Ishikawa (cell line): ENCODE results near the gene DNASE1L3.

Source experiments
- CEBPB ChIP-seq: IDR thresholded peaks from 2 replicates; pipeline ENCODE4 v1.6.1; 2012
- CREB1 ChIP-seq: IDR thresholded peaks from 2 replicates; pipeline ENCODE4 v1.6.1; 2012; ENCODE audit warnings: low read depth
- EGR1 ChIP-seq: IDR thresholded peaks from 2 replicates; pipeline ENCODE4 v1.6.1; 2012
- EP300 ChIP-seq: IDR thresholded peaks from 2 replicates; pipeline ENCODE4 v1.6.1; 2012; ENCODE audit warnings: borderline replicate concordance
- FOXM1 ChIP-seq: IDR thresholded peaks from 2 replicates; pipeline ENCODE4 v1.6.1; 2012; ENCODE audit warnings: low read depth, borderline replicate concordance
- NFIC ChIP-seq: IDR thresholded peaks from 2 replicates; pipeline ENCODE4 v1.6.1; 2012
- RAD21 ChIP-seq: IDR thresholded peaks from 2 replicates; pipeline ENCODE4 v1.6.1; 2012; ENCODE audit warnings: low read depth
- TAF1 ChIP-seq: IDR thresholded peaks from 2 replicates; pipeline ENCODE4 v1.6.1; 2012; ENCODE audit warnings: low read depth, mild to moderate bottlenecking
- TCF12 ChIP-seq: IDR thresholded peaks from 2 replicates; pipeline ENCODE4 v1.6.1; 2012; ENCODE audit warnings: low read depth
- TEAD4 ChIP-seq: IDR thresholded peaks from 2 replicates; pipeline ENCODE4 v1.6.1; 2012
- YY1 ChIP-seq: IDR thresholded peaks from 2 replicates; pipeline ENCODE4 v1.6.1; 2012; ENCODE audit warnings: low read depth
- ZBTB7A ChIP-seq: IDR thresholded peaks from 2 replicates; pipeline ENCODE4 v1.6.1; 2012; ENCODE audit warnings: low read depth
- TF ChIP-seq, protein P1 (sequence below): IDR thresholded peaks from 2 replicates; pipeline ENCODE4 v1.6.1; 2012
- TF ChIP-seq, protein P2 (sequence below): IDR thresholded peaks from 2 replicates; pipeline ENCODE4 v1.6.1; 2012; ENCODE audit warnings: low read depth, mild to moderate bottlenecking
- TF ChIP-seq, protein P3 (sequence below): IDR thresholded peaks from 2 replicates; pipeline ENCODE4 v1.6.1; 2012

The DNASE1L3 gene

DNA sequence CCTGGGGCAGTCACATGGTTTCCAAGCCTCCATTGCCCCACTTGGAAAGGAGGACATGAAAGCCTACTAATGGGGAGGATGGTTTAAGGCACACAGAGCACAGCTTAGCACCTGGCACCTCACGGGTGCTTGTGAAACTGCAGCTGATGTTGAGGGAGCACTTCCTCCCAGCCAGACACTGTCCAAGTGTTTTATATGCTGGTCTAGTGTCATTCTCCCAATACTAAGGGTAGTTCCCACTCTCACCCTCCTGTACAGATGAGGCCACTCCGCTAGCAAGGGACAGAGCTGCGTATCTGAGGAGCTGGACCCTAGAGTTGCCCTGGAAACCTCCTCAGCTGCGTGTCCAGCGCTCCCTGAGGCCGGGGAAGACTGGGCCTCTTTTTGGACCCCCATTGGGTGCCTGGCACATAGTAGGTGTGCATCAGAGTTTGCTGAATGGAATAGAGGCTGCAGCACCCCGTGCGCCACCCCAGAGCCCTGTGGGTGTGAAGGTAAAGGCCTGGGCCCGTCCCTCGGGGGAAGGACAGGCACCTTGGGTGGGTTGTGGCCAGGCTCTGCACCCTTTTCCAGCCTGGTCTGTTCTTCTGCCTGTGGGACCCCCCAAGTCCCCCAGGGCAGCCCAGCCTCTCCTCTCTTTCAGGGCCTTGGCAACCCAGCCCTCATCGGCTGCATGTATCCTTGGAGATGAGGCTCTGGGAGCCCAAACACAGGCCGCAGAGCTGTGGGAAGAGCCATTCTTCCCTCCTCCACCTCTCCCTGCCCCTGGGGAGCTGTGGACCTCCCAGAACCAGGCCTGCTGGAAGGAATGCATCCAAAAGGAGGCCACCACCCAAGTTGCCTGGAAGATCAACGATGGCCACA lies 31.3 kb downstream of the DNASE1L3 start:
- no peak for TF ChIP-seq EGR1
- TF ChIP-seq, protein P1, sequence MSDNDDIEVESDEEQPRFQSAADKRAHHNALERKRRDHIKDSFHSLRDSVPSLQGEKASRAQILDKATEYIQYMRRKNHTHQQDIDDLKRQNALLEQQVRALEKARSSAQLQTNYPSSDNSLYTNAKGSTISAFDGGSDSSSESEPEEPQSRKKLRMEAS = no peak
- TF ChIP-seq TEAD4 = no peak
- no peak for TF ChIP-seq EP300
- no peak for TF ChIP-seq TCF12
- TF ChIP-seq, protein P2, sequence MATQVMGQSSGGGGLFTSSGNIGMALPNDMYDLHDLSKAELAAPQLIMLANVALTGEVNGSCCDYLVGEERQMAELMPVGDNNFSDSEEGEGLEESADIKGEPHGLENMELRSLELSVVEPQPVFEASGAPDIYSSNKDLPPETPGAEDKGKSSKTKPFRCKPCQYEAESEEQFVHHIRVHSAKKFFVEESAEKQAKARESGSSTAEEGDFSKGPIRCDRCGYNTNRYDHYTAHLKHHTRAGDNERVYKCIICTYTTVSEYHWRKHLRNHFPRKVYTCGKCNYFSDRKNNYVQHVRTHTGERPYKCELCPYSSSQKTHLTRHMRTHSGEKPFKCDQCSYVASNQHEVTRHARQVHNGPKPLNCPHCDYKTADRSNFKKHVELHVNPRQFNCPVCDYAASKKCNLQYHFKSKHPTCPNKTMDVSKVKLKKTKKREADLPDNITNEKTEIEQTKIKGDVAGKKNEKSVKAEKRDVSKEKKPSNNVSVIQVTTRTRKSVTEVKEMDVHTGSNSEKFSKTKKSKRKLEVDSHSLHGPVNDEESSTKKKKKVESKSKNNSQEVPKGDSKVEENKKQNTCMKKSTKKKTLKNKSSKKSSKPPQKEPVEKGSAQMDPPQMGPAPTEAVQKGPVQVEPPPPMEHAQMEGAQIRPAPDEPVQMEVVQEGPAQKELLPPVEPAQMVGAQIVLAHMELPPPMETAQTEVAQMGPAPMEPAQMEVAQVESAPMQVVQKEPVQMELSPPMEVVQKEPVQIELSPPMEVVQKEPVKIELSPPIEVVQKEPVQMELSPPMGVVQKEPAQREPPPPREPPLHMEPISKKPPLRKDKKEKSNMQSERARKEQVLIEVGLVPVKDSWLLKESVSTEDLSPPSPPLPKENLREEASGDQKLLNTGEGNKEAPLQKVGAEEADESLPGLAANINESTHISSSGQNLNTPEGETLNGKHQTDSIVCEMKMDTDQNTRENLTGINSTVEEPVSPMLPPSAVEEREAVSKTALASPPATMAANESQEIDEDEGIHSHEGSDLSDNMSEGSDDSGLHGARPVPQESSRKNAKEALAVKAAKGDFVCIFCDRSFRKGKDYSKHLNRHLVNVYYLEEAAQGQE = no peak
- no peak for TF ChIP-seq CEBPB
- no peak for TF ChIP-seq CREB1
- no peak for TF ChIP-seq YY1
- TF ChIP-seq ZBTB7A = no peak
- TF ChIP-seq FOXM1 = no peak
- TF ChIP-seq, protein P3, sequence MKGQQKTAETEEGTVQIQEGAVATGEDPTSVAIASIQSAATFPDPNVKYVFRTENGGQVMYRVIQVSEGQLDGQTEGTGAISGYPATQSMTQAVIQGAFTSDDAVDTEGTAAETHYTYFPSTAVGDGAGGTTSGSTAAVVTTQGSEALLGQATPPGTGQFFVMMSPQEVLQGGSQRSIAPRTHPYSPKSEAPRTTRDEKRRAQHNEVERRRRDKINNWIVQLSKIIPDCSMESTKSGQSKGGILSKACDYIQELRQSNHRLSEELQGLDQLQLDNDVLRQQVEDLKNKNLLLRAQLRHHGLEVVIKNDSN = no peak
- no peak for TF ChIP-seq RAD21
- TF ChIP-seq NFIC = no peak
- TF ChIP-seq TAF1 = no peak

DNA sequence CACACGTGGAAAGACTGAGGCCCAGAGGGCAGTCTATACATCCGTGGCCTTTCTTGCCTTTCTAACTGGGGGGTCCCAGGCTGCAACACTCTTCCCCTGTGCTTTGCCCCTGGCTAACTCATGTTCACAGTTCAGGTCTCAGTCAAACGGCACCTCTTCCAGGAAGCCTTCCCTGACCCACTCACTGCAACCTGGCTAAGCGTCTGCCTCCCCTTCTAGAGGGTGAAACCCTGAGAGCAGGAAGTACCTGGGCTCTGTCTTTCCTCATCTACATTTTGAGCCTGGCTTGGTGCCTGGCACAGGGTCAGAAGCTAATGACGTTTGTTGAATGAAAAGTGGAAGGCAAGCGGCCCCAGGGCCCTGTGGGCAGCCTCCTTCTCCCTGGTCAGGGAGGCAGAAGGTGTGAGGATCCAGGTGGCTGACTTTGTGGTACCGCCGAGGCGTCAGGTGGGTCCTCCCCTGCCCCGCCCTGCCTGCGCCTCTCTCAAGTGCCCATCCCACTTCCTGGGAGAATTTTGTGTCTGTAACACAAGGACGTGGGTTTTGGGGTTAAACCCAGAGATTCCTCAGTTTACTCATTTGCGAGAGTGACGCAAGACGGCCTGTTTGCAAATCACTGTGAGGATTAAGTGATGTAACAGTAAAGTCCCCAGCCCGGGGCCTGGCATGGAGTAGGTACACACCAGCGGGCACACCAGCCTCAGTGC lies 32.1 kb downstream of the DNASE1L3 start:
- no peak for TF ChIP-seq EP300
- TF ChIP-seq RAD21 = no peak
- no peak for TF ChIP-seq TEAD4

DNA sequence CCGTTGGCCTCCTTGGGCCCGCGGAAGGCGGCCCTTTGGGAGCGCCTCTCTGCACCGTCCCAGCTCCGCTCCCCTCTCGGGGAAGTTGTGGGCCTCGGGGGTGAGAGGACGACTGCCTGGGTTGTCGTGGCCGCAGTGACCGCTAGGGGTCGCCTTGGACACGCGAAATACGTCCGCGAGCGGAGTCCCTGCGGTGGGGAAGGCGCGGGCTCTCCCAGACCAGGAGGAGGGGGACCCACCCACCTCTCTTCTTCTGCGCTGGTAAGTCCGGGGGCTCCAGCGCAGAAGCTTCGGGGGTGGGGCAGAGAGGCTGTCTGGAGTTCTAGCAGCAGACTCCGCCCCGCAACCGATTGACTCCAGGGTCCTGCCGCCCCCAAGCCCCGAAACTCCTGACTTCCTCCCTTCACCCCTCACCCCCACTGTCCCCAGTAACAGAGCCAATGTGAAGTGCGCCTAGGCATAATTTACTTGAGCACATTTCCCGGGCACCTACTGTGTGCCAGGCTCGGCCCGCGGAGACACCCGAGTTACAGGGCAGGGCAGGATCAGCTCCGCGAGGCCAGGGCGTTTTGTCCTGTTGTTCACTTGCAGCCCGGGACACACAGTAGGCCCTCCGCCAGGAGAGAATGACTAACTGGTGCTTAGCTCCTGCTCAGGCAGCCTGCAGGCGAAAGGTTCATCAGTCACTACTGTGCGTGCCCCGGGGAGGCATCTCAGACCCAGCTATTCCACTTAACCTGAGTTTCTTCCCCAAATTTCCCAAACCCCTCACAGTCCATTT lies 32.8 kb downstream of the DNASE1L3 start:
- TF ChIP-seq FOXM1 (no peak), RAD21 (peak; percentile 79)
- TF ChIP-seq, protein P2 = no peak

DNA sequence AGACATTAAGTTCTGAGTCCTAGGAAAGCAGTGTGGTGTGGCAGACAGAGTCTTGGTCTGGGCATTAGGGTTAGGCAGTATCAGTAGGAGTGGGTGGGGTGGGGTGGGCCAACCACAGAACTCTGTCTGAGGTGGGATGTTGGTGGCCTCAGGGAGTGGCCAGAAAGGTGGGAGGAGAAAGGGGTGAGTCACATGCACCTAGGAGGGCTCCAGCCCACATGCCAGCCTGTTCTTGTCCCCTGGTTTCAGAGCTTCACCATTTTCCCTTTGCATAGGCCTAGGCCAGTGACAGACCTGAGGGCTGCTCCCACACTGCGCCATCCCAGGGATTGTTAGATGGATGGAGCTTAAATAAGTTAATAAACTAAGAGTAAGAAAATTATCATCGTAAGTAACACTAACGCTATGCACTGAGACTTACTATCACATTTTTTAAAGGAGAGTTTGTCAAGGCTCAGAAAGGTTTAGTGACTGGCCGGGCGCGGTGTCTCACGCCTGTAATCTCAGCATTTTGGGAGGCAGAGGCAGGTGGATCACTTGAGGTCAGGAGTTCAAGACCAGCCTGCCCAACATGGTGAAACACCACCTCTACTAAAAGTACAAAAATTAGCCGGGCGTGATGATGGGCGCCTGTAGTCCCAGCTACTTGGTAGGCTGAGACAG lies 33.8 kb downstream of the DNASE1L3 start:
- TF ChIP-seq EP300 (no peak), NFIC (no peak), YY1 (no peak), EGR1 (no peak), FOXM1 (no peak), RAD21 (no peak), TCF12 (no peak), CEBPB (no peak), TEAD4 (no peak)
- TF ChIP-seq, protein P1 = no peak
- TF ChIP-seq, protein P3 = no peak

DNA sequence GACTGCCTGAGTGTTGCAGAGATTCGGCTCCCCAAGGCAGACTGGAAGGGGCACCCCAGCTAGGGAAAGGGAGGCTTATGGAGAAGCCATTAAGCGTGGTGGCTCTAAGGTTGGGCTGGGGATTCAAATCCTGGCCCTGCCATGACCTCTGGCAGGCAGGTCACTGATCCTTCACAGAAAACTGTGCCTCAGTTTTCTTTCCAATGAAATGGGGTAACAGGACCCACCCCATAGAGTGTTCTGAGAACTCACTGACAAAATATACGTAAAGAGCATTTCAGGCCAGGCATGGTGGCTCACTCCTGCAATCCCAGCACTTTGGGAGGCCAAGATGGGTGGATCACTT lies 34.6 kb downstream of the DNASE1L3 start:
- TF ChIP-seq RAD21 (no peak), CEBPB (no peak), YY1 (no peak), NFIC (no peak)
